Glomerular visceral epithelial cell (primary cell): ENCODE data around the gene STAM.
"Not testable (repeated sequence)": the region's sequence is repeated elsewhere in the genome, so short reads cannot be mapped to it uniquely, and the experiment has no call there.

Source experiments
- DNase-seq: peaks from one replicate; pipeline ENCODE4 v3.0.0-alpha.2; 2016; ENCODE audit errors: extremely low spot score

The STAM gene

DNA sequence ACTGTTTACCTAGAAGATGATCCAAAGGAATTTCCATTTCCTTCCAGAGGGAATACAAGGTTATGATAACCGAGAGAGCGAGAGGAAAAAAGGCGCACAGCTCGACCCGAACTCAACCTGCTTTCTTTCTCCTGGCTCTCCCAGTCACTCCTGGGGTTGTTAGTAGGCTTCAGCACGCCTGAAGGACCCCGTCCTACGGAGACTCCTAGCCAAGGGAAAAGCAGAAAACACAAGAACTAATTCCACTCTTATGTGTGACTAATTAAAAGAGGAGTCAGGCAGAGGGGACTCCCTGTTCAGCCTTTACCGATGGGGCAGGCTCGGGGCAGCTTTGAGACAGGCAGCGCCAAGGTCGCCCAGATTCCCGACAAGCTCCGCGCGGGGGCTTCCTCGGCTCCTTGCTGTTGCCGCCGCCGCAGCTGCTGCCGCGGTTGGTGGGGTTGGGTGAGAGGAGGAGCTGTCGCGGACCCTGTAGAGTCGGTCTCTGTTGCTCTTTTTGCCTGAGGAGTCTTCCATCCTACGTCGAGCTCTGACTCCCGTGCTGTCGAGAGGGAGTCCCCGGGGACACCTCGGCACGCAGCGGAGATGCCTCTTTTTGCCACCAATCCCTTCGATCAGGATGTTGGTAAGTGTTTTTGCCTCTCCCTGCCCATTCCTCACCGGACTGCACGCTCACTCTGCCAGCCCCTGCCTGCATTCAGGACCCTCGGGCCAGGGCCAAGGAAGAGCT, at the start of gene STAM:
Gene STAM, plus strand, starts transcription at position 397 of the 730 bp plus-strand sequence. Its CDS starts 189 bp downstream, at position 586.
- DNase-seq: peak; percentile 93

GRCh38 chr10:17597386-17597785, 46.6 kb upstream of the STAM start:
- DNase-seq: no peak

GRCh38 chr10:17599089-17599488, 44.9 kb upstream of the STAM start:
- DNase-seq: peak; percentile 33

DNA sequence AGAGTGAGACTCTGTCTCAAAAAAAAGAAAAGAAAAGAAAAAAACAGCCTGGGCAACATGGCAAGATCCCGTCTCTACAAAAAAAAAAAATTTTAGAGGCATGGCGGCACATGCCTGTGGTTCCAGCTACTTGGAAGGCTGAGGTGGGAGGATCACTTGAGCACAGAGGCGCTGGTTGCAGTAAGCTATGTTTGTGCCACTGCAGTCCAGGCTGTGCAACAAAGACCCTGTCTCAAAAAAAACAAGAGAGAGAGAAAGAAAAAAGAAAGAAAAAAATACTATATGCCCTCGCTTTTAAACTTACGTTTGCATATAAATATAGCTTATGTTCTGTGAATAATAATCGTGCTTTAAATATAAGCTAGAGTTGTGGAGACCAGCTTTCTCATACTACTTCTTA, 38.0 kb upstream of the STAM start:
- DNase-seq: no peak

GRCh38 chr10:17606547-17607040, 37.4 kb upstream of the STAM start:
- no peak for DNase-seq

GRCh38 chr10:17607060-17607459, 36.9 kb upstream of the STAM start:
- no peak for DNase-seq

DNA sequence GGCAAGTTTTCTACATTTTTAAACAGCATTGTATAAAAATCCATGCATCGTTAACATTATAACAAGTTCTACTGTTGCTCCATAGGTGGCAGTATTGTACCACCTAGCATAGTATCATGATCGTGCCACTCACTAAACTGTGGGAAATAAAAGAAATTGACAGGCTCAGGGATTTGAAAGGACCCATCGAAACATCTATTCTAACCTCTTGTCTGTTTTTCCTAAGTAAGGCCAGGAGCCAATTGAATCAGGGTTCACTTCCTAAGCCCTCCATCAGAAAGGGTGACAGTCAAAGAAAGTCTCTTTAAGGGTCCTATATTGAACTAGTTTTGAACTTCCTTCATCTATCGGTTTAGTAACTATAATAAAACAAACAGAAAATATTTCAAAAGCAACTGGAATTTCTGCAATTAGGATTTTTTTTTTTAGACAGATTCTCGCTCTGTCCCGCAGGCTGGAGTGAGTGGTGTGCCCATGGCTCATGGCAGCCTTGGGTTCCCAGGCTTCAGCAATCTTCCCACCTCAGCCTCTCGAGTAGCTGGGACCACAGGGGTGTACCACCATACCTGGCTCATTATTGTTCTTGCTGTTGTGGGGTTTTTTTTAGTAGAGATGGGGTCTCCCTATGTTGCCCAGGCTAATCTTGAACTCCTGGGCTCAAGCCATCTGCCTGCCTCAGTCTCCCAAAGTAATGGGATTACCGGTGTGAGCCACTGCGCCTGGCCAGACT, 36.2 kb upstream of the STAM start:
- peak; percentile 56 for DNase-seq

GRCh38 chr10:17609523-17610079, 34.4 kb upstream of the STAM start:
- no peak for DNase-seq

- peak; percentile 72 for DNase-seq
Observed at GRCh38 chr10:17616403-17617030, 27.4 kb upstream of the STAM start.

DNA sequence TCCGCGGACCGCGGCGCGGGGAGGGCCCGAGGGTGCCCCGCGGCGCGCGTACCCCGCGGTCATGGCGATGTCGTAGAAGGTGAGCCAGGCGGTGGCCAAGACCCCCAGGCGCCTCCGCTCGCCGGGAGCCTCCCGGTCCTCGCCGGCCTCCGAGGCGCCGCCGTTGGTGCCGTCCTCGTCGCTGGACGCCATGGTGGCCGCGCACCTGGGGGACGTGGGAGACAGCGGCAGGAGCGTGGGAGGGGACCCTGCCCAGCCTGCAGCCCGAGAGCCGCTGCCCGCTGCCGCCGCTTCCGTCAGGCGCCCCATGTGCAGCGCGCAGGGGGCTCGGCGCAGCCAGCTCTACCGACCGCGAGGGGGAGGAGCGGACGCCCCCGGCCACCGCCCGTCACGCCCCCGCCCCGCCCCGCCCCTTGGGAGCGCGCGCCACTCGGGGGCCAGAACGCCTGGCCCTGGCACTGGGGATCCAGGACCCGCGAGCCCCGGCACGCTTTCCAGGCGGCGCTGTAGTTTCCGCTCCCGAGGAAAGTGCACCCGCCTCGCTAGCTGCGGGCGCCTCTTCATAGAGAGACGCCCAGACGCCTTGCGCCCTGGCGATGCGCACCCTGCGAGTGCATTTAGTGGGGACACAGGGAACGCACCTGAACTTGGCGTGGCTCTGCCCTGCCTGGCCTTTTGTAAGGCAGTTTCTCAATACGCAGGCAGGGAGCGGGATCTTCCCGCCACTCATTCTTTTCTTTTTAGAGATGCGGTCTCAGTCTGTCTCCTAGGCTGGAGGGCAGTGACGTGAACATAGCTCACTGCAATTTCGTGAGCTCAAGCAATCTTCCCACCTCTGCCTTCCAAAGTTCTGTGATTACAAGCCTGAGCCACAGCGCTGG, 26.7 kb upstream of the STAM start, which contains the start of gene HACD1:
Gene HACD1, minus strand, starts transcription at position 344 of the 881 bp plus-strand sequence. Its CDS starts 35 bp downstream, at position 309.
- peak; percentile 88 for DNase-seq

DNA sequence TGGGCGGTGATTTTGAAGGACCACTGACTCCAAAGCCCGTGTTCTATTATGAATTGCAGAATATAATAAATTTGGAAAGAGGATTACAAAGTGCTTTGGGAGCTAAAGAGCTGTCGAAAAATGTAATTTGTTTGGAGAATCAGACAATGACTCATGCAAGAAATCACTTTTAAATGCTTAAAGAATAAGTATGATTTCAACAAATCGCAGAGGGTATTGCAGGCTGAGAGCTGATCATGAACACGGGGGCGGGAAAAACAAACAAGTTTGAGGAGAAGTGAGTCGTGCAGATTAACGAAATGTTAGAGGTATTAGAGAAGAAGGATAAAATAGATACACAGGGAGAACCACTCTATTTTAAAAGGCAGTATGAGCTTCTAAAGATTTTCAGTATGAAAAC, 21.9 kb upstream of the STAM start:
- no peak for DNase-seq

- DNase-seq: no peak
Observed at GRCh38 chr10:17624996-17625395, 19.0 kb upstream of the STAM start.

DNA sequence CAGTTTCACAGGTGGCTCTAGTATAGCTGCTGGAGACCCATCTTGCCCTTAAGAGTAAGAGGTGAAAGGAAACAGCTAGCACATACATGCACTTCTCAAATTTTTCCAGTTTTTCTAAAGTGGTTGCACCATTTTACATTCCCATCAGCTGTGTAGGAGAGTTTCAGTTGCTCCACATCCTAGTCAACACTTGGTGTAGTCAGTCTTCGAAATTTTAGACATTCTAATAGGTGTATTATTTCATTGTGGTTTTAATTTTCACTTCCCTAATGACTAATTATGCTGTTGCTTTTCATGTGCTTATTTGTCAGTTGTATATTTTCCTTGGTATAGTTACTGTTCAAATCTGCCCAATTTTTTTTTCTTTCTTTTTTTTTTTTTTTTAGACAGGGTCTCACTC, 17.3 kb upstream of the STAM start:
- DNase-seq: no peak

DNA sequence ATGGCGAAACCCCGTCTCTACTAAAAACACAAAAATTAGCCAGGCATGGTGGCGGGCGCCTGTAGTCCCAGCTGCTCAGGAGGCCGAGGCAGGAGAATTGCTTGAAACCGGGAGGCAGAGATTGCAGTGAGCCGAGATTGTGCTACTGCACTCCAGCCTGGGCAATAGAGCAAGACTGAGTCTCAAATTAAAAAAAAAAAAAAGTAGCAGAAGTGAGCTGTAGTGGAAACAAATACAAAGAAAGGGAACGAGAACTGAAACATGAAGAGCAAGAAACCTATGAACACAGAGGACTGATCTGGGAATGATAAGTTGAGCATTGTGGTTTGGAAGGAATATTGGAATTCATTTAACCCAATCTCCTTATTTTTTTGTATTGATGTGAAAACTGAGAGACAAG, 11.4 kb upstream of the STAM start:
- not testable (repeated sequence) for DNase-seq

- no peak for DNase-seq
Observed at GRCh38 chr10:17633353-17633752, 10.6 kb upstream of the STAM start.

DNA sequence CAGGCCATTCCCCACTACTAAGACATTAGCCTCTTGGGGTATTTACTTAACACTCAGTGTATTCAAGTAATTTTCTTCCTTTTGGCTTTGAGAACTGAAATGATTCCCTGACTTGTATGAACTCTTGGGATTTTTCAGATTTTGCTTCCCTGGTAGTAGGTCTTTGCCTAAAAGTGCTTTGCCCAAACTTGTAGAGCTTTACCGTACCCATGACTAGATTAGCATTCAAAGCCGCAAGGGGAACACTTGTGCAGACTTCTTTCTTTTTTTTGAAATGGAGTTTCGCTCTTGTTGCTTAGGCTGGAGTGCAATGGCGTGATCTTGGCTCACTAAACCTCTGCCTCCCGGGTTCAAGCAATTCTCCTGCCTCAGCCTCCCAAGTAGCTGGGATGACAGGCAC, 6.1 kb upstream of the STAM start:
- DNase-seq: no peak

GRCh38 chr10:17640331-17640816, 3.6 kb upstream of the STAM start:
- no peak for DNase-seq

DNA sequence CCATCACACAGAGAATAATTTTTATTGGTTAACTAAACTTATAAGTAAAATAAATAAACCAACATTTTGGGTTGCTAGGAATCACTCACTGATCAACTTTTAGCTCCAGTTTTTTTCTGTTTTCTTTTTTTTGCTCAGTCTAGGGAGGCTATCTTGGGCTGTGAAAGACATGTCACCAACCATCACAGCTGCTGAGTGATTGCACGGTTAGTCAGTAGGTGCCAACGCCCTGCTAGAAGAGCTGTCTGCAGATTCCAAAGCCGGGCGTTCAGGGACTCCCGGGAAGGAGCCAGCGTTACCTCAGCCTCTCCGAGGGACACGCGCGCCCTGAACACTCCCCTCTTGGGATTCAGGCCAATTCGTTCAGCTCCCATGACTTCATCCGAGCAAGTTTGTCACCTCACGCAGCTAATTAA, 604 bp upstream of the STAM start:
- DNase-seq: peak; percentile 89

GRCh38 chr10:17644485-17644943, 563 bp downstream of the STAM start:
- DNase-seq: no peak

DNA sequence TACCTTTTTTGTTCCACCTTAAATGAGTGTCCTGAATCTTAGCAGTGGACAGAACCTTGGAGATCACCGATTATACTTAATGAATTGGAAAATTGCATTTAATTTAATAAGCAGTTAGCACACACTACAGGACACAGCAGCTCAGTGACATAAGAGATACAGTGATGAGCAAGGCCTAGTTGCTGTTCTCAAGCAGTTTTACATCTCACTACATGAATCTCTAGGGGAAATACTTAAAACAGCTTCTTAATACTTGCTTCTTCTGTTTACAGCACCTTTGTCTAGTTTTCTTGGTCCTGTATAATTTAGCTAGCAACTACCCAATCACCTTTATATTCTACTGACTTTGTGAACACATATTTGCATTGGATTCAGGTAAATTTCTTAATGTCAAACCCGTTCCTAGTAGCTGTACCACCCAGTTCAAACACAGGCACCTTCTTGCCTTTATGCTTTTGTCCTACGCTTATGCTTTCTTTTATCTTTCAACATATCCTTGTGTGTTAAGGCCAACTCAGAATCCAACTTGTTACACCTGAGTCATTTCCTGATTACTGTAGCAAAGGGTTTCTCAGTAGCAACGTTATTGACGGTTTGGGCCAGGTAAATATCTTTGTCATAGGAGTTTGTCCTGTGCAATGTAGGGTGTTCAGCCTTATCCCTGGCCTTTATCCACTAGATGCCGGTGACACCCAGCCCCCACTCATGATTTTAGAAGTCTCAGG, 1.8 kb downstream of the STAM start:
- no peak for DNase-seq
